Activated CD4-positive, CD25-positive, alpha-beta regulatory T cell (primary cell): ENCODE measurements around the gene CPM.
"Not testable (repeated sequence)": the region's sequence is repeated elsewhere in the genome, so short reads cannot be mapped to it uniquely, and the experiment has no call there.

Experiments
- DNase-seq, 4 experiments: peaks; one replicate each; lab custom pipeline; 2025; lab: John Stamatoyannopoulos, UW

Gene CPM

GRCh38 chr12:68825569-68826217, 107.3 kb downstream of the CPM start:
- no peak for DNase-seq

- no peak for DNase-seq
Measured at GRCh38 chr12:68824597-68825250, 108.2 kb downstream of the CPM start.

- DNase-seq = no peak
Measured at GRCh38 chr12:68824131-68824530, 108.8 kb downstream of the CPM start.

DNA sequence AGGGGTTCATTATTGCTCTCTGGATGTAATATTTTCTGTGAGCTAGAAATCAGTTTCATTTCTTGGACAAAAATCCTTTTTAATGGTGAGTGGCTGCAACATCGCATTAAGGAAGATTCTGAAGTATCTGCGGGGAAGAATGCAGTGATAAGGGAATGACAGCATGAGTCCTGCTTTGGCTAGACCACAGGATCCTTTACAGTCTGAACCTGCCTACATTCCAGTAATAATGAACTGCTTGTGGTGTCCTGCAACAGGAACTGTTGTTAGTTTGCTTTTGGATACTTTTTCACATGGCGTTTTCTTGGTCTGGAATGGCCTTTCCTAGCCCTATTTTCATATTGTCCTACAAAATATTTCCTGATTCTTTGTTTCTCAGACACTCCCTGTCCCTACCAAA, 109.3 kb downstream of the CPM start:
- no peak for DNase-seq

DNA sequence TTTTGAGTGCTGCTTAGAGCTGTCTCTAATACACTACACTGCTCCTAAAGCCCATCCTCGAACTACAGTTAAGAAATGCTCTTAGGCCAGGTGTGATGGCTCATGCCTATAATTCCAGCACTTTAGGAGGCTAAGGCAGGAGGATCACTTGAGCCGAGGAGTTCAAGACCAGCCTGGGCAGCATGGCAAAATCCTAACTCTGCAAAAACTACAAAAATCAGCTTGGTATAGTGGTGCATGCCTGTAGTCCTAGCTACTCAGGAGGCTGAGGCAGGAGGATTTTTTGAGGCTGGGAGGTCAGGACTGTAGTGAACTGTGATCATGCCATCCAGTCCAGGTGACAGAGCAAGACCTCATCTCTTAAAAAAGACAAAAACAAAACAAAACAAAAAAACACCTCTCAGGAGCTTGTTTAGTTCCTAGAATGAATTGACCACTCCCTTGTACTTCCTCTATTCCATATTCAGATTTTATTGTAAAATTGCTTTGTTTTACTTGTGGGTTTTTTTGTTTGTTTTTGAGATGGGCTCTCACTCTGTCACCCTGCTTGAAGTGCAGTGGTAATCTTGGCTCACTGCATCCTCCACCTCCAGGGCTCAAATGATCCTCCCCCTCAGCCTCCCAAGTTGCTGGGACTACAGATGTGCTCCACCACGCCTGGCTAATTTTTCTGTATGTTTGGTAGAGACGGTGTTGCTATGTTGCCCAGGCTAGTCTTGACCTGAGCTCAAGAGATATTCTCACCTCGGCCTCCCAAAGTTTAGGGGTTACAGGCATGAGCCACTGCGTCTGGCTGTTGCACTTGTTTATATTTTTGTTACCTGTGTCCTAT, 111.4 kb downstream of the CPM start:
- no peak for DNase-seq

DNA sequence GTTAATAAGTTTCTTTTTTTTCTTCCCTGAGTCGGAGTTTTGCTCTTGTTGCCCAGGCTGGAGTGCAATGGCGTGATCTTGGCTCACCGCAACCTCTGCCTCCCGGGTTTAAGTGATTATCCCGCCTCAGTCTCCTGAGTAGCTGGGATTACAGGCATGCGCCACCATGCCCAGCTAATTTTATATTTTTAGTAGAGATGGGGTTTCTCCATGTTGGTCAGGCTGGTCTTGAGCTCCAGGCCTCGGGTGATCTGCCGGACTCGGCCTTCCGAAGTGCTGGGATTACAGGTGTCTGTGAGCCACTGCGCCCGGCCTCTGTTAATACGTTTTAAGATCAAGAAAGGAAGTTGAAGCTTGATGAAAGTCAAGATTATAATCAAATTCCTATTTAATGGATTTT, 113.5 kb downstream of the CPM start:
- not testable (repeated sequence) for DNase-seq

GRCh38 chr12:68815928-68816800, 116.8 kb downstream of the CPM start:
- DNase-seq = no peak

DNA sequence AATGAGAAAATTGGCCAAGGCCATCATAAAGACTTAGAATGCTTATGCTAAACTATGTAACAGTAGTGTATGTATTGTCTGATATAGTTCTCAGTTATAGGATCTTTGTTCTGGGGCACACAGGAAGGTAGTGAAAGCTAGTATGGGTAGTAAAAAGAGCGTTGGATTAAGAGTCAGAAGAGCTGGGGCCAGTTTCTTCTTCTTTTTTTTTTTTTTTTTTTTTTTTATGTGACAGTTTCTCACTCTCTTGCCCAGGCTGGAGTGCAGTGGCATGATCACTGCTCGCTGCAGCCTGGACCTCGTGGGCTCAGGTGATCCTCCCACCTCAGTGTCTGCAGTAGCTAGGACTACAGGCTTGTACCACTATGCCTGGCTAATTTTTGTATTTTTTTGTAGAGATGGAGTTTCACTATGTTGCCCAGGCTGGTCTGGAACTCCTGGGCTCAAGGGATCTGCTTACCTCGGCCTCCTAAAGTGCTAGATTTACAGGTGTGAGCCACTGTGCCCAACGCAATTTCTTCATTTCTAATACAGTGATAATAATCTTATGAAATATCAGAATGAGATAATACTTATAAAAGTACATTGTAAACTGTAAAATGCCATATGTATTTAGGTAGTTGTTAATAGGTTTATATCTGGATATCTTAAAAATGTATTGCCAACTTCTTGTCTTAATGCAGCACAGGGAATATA, 117.6 kb downstream of the CPM start:
- no peak for DNase-seq

DNA sequence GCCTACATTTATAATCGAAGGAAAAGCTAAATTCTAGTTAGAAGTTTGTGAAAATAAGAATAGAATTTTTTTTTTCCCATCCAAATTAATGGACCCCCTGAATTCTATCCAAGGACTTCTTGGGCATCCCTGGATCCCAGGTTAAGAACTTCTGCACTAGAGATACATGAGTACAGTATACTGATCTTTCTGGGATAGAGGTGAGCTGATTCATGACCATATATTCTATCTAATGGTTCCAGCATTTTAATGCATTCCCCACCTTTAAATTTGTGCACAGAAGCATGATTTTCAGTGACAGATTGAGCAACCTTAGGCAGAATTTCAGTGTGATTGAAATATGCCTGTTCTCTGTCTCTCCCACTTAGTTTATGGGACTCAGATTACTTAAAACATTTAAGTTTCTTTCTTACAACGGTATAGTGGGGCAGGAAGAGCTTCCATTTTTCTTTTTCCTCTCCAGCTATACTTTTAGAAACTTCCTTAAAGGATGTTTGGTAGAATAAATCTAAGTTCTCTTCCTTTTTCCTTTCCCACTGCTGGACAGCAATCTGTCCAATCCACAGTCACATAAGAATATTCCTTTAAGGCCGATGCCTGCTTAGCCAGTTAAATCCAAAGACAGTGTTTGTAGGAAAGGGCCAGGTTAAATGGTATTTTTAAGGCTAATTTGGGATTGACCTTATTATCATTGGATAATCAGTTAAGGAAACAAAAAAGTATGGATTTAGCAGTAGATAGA, 118.3 kb downstream of the CPM start:
- no peak for DNase-seq

GRCh38 chr12:68813242-68813593, 119.8 kb downstream of the CPM start:
- DNase-seq = no peak

GRCh38 chr12:68812553-68813241, 120.3 kb downstream of the CPM start:
- DNase-seq = no peak

DNA sequence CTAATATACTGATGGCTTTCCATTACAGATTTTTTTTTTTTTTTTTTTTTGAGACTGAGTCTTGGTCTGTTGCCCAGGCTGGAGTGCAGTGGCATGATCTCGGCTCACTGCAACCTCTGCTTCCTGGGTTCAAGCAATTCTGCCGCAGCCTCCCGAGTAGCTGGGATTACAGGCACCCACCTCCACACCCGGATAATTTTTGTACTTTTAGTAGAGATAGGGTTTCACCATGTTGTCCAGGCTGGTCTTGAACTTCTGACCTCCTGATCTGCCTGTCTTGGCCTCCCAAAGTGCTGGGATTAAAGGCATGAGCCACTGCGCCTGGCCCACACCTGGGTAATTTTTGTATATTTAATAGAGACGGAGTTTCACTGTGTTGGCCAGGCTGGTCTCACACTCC, 121.4 kb downstream of the CPM start:
- not testable (repeated sequence) for DNase-seq

DNA sequence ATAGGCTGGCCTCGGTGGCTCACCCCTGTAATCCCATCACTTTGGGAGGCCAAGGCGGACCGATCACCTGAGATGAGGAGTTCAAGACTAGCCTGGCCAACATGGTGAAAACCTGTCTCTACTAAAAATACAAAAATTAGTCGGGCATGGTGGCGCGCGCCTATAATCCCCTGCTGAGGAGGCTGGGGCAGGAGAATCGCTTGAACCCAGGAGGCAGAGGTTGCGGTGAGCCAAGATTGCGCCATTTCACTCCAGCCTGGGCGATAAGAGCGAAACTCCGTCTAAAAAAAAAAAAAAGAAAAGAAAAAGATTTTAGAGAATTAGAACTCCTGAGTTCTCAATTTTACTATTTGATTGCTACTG, 123.0 kb downstream of the CPM start:
- not testable (repeated sequence) for DNase-seq

DNA sequence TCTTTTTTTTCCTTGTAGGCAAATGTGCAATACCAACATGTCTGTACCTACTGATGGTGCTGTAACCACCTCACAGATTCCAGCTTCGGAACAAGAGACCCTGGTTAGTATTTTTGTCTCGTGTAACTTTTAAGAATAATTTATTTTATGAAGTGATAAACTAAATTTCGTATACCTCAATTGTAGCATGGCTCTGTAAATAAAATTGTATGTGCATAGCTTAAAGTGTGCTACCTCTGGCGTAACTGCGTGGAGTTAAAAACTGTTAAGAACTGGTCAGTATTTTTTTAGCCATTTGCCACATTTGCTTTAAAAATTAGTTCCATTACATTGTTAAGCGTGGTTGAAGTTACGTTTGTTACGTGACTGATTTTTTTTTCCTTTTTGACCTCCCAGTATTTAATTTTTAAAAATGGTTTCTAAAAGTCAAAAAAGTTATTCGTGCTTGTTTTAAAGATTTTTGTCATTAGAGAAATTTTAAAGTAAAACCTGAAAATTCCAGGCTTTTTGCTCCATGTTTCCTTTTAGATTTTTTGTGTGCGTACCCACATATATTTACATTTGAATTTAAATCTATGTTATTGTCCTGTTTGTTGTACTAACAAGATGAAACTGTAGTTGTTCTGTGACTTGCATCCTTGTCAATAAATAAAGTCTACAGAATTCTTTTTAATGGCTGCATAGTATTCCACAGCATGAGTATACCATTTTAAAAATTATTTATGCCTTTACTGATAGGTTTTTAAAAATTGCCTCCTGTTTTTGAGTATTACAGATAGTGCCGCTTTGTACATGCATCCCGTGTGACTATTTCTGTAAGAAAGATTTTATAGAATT, 123.6 kb downstream of the CPM start:
- no peak for DNase-seq

DNA sequence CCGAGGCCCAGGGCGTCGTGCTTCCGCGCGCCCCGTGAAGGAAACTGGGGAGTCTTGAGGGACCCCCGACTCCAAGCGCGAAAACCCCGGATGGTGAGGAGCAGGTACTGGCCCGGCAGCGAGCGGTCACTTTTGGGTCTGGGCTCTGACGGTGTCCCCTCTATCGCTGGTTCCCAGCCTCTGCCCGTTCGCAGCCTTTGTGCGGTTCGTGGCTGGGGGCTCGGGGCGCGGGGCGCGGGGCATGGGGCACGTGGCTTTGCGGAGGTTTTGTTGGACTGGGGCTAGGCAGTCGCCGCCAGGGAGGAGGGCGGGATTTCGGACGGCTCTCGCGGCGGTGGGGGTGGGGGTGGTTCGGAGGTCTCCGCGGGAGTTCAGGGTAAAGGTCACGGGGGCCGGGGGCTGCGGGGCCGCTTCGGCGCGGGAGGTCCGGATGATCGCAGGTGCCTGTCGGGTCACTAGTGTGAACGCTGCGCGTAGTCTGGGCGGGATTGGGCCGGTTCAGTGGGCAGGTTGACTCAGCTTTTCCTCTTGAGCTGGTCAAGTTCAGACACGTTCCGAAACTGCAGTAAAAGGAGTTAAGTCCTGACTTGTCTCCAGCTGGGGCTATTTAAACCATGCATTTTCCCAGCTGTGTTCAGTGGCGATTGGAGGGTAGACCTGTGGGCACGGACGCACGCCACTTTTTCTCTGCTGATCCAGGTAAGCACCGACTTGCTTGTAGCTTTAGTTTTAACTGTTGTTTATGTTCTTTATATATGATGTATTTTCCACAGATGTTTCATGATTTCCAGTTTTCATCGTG, 124.4 kb downstream of the CPM start:
- DNase-seq = peak in 3 of 4 experiments; percentile 25 to 41 (median 27)

DNA sequence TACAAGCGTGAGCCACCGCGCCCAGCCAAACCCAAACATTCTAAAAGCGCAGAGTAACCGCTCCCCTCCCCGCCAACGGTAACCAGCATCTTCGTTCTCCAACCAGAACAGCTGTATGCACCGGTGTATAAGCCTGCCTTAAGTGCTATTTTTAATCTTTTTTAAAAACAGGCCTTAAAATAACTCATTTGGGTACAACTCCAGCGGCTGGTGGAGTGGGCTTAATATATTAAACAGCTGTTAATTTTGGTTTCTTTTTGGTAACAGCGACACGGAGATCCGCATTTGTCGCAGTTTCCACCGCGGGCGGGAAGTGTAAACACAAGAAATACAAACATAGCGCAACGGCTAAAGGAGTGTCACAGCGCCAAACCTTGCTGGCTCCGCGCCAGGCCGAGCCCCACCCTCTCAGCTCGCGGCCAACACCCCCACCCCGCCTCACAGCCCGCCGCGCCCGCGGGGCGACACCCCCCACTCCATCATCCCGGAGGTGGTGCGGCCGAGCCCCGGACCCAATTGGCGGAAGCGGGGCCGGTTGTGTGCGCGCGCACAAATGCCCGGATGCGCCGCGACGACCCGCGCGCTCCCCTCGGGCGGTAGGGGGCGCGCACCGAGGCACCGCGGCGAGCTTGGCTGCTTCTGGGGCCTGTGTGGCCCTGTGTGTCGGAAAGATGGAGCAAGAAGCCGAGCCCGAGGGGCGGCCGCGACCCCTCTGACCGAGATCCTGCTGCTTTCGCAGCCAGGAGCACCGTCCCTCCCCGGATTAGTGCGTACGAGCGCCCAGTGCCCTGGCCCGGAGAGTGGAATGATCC, 125.2 kb downstream of the CPM start, which contains the start of gene MDM2:
MDM2 (plus strand) TSS at position 602 of the 812 bp plus-strand sequence. CDS start 301 bp downstream, outside the sequence.
- DNase-seq = peak; percentile 83 to 96 (median 91)

- DNase-seq = not testable (repeated sequence)
Measured at GRCh38 chr12:68807274-68807575, 125.7 kb downstream of the CPM start.
